Skeletal muscle satellite cell (primary cell): ENCODE data around the gene USP3.
"Not testable (repeated sequence)": the region's sequence is repeated elsewhere in the genome, so short reads cannot be mapped to it uniquely, and the experiment has no call there.

ENCODE experiments used
- H3K27me3 ChIP-seq: 2 replicates; pipeline ENCODE4 v1.7.0; 2013; ENCODE audit warnings: low read length; ENCODE audit not compliant: control insufficient read depth, insufficient read depth
- H3K36me3 ChIP-seq: 2 replicates; pipeline ENCODE4 v1.7.0; 2013; ENCODE audit warnings: mild to moderate bottlenecking, control low read depth, low read length; ENCODE audit not compliant: insufficient read depth
- H3K4me1 ChIP-seq: 2 replicates; pipeline ENCODE4 v1.7.0; 2013; ENCODE audit warnings: low read length; ENCODE audit not compliant: control insufficient read depth, insufficient read depth
- H3K4me2 ChIP-seq: 2 replicates; pipeline ENCODE4 v1.7.0; 2013; ENCODE audit warnings: mild to moderate bottlenecking, low read length
- H3K4me3 ChIP-seq: 2 replicates; pipeline ENCODE4 v1.7.0; 2013; ENCODE audit warnings: low read length
- H3K9ac ChIP-seq: 2 replicates; pipeline ENCODE4 v1.7.0; 2013; ENCODE audit warnings: mild to moderate bottlenecking, low read depth, low read length, moderate library complexity
- H3K9me3 ChIP-seq: replicated peaks from 2 replicates; pipeline ENCODE4 v1.7.0; 2013; ENCODE audit warnings: mild to moderate bottlenecking, control low read depth, low read length

The USP3 gene

DNA sequence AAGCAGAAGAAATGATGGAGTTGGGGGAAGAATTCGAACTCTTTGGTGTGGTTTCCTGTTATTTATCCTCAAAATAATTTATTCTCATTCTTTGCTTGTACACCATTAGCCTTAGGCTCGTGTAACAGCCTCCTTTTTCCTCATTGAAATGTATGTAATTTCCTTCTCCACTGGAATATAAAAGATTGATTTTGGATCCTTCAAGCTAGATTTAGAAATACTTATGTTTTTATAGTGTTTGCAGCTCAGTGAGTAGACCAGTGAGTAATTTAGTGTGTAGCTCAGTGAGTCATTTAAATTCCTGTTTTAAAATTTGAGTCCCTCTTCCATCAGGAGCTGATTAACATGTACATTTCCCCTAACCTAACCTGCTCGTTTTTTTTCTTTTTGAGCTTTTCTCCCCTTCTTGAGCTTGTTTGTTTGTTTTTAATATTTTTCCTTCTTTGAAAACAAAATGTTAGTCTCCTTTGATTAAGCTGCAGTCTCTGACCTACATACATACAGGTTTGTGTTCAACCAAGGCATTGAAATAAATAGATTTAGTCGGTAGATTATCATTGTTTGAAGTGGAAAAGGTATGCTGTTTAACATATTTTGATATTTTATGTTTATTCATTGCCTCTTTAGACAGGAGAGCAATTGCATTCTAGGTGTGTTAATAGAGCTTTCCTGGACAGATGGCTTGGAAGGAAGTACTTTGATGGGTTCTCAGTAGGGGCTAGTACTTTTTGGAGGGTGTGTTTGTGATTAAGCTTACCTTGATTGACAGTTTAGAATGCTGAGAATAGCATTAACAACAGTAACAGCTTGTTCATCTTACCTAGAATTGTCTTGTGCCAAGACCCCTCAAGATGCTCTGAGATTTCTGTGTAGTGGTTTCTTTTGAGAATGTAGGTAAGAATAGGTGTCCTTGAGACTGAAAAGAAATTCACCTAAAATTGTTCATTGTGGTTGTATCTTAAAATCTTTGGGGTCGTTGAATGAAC is 5.9 kb downstream of the USP3 start:
- Histone ChIP-seq H3K36me3 (no peaks in the 10 kb centered on the region), H3K9ac (peak overlapping the region; percentile 32), H3K9me3 (no peaks in the 10 kb centered on the region), H3K4me2 (peak overlapping the region; percentile 74), H3K4me1 (peaks cover 61% of the 10 kb centered on the region), H3K27me3 (no peaks in the 10 kb centered on the region), H3K4me3 (peak overlapping the region; percentile 47)

GRCh38 chr15:63512148-63512547 is 7.8 kb downstream of the USP3 start:
- Histone ChIP-seq H3K27me3 (no peaks in the 10 kb centered on the region), H3K9ac (no peak overlapping the region), H3K4me1 (peaks cover 61% of the 10 kb centered on the region), H3K4me3 (no peak overlapping the region), H3K36me3 (no peaks in the 10 kb centered on the region), H3K4me2 (no peak overlapping the region), H3K9me3 (no peaks in the 10 kb centered on the region)

DNA sequence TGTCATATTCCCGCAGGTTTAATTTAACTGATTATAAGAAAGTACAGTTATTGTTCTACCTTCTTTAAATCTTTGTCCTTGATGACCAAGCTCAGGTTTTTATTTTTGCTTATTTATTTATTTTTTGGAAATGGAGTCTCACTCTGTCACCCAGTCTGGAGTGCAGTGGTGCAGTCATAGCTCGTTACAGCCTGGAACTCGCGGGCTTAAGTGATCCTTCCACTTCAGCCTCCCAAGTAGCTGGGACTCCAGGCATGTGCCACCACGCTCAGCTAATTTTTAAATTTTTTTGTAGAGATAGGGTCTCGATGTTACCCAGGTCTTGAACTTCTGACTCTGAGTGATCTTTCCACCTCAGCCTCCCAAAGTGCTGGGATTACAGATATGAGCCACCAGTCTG is 8.9 kb downstream of the USP3 start:
- peaks cover 61% of the 10 kb centered on the region for H3K4me1 ChIP-seq

DNA sequence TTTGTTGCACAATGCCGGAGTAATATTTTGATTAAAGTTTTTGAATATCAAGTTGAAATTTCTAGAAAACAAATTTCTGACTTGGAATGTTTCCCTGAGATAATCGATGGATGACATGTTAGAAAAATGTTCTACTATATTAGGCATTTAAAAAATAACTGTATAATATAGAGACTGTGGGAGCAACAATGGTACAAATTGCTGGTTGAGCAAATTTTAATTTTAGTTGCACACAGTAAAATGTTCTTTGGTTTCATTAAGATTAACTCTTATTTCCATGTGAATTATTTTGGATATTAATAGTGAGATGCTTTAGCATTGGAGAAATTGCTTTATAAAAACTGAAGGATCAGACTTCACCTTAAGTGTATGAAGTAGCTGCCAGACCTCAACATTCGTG is 9.3 kb downstream of the USP3 start:
- no peak overlapping the region for H3K9ac ChIP-seq
- H3K36me3 ChIP-seq, result no peaks in the 10 kb centered on the region
- H3K4me1 ChIP-seq, result peaks cover 56% of the 10 kb centered on the region
- H3K4me2 ChIP-seq, result no peak overlapping the region
- H3K27me3 ChIP-seq, result no peaks in the 10 kb centered on the region
- H3K4me3 ChIP-seq, result no peak overlapping the region
- H3K9me3 ChIP-seq, result no peaks in the 10 kb centered on the region

More for the DNA sequence above, 8.9 kb downstream of the USP3 start:
- Histone ChIP-seq H3K4me2 (no peak overlapping the region), H3K27me3 (no peaks in the 10 kb centered on the region), H3K9ac (no peak overlapping the region), H3K4me3 (no peak overlapping the region), H3K36me3 (no peaks in the 10 kb centered on the region), H3K9me3 (no peaks in the 10 kb centered on the region)

GRCh38 chr15:63514531-63514943 is 10.1 kb downstream of the USP3 start:
- H3K4me1 ChIP-seq, result peaks cover 48% of the 10 kb centered on the region
- H3K36me3 ChIP-seq, result no peaks in the 10 kb centered on the region
- H3K4me3 ChIP-seq, result no peak overlapping the region
- no peaks in the 10 kb centered on the region for H3K27me3 ChIP-seq
- H3K9ac ChIP-seq, result no peak overlapping the region
- H3K9me3 ChIP-seq, result no peaks in the 10 kb centered on the region
- peak overlapping the region; percentile 36 for H3K4me2 ChIP-seq

GRCh38 chr15:63517202-63517601 is 12.8 kb downstream of the USP3 start:
- H3K4me2 ChIP-seq, result no peak overlapping the region
- no peaks in the 10 kb centered on the region for H3K9me3 ChIP-seq
- H3K9ac ChIP-seq, result no peak overlapping the region
- H3K36me3 ChIP-seq, result no peaks in the 10 kb centered on the region
- peaks cover 44% of the 10 kb centered on the region for H3K4me1 ChIP-seq
- no peak overlapping the region for H3K4me3 ChIP-seq
- no peaks in the 10 kb centered on the region for H3K27me3 ChIP-seq

- no peak overlapping the region for H3K9ac ChIP-seq
These were observed 13.2 kb downstream of the USP3 start for GRCh38 chr15:63517628-63518027.

GRCh38 chr15:63519041-63519440 is 14.6 kb downstream of the USP3 start:
- H3K36me3 ChIP-seq, result no peaks in the 10 kb centered on the region
- peaks cover 58% of the 10 kb centered on the region for H3K4me1 ChIP-seq
- no peak overlapping the region for H3K4me3 ChIP-seq

More at GRCh38 chr15:63517628-63518027, 13.2 kb downstream of the USP3 start:
- no peak overlapping the region for H3K4me2 ChIP-seq
- no peak overlapping the region for H3K4me3 ChIP-seq
- no peaks in the 10 kb centered on the region for H3K27me3 ChIP-seq
- H3K36me3 ChIP-seq, result no peaks in the 10 kb centered on the region
- no peaks in the 10 kb centered on the region for H3K9me3 ChIP-seq
- peaks cover 44% of the 10 kb centered on the region for H3K4me1 ChIP-seq

GRCh38 chr15:63519548-63520178 is 15.3 kb downstream of the USP3 start:
- peaks cover 58% of the 10 kb centered on the region for H3K4me1 ChIP-seq
- no peaks in the 10 kb centered on the region for H3K9me3 ChIP-seq
- no peak overlapping the region for H3K9ac ChIP-seq
- H3K4me3 ChIP-seq, result no peak overlapping the region
- H3K27me3 ChIP-seq, result no peaks in the 10 kb centered on the region
- no peak overlapping the region for H3K4me2 ChIP-seq
- H3K36me3 ChIP-seq, result no peaks in the 10 kb centered on the region

More at GRCh38 chr15:63519041-63519440, 14.6 kb downstream of the USP3 start:
- H3K27me3 ChIP-seq, result no peaks in the 10 kb centered on the region
- no peak overlapping the region for H3K9ac ChIP-seq
- H3K9me3 ChIP-seq, result no peaks in the 10 kb centered on the region
- no peak overlapping the region for H3K4me2 ChIP-seq

GRCh38 chr15:63520462-63520861 is 16.1 kb downstream of the USP3 start:
- H3K4me2 ChIP-seq, H3K36me3 ChIP-seq, H3K27me3 ChIP-seq, H3K4me3 ChIP-seq, H3K9me3 ChIP-seq, H3K9ac ChIP-seq: not testable (repeated sequence)
- H3K4me1 ChIP-seq, result peaks cover 51% of the 10 kb centered on the region

GRCh38 chr15:63522225-63522578 is 17.8 kb downstream of the USP3 start:
- Histone ChIP-seq H3K27me3 (no peaks in the 10 kb centered on the region), H3K36me3 (no peaks in the 10 kb centered on the region), H3K4me3 (no peak overlapping the region), H3K4me1 (peaks cover 46% of the 10 kb centered on the region), H3K9ac (no peak overlapping the region), H3K4me2 (no peak overlapping the region), H3K9me3 (no peaks in the 10 kb centered on the region)
